ENCODE data around the gene GNB3.

The GNB3 gene

GRCh38 chr12:6807170-6807569, 33.6 kb upstream of the GNB3 start:
- no peak for TF ChIP-seq CTCF (IDR thresholded peaks at IDR 0.05; ENCODE audit: control insufficient read depth, insufficient read depth, low read depth, low read length, missing control alignments)
- no peak overlapping the region for H3K4me3 ChIP-seq (ENCODE audit: control insufficient read depth, low read depth, low read length)
- DNase-seq (ENCODE audit: low read depth), result no peak

DNA sequence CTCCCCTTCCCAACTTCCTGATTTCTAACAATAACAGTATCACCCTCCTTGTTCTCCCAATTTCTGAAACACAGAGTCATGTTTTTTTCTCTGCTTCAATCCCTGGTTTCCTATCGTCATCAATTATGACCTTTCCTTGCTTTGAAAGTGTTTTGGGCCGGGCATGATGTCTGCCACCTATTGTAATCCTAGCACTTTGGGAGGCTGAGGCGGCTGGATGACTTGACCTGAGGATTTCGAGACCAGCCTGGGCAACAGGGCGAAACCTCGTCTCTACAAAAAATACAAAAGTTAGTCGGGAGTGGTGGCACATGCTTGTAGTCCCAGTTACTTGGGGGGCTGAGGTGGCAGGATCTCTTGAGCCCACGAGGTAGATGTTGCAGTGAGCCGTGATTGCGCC, 31.7 kb upstream of the GNB3 start:
- no peak overlapping the region for H3K4me3 ChIP-seq (ENCODE audit: control insufficient read depth, low read depth, low read length)
- DNase-seq (ENCODE audit: low read depth), result no peak
- TF ChIP-seq CTCF (IDR thresholded peaks at IDR 0.05; ENCODE audit: control insufficient read depth, insufficient read depth, low read depth, low read length, missing control alignments), result no peak

DNA sequence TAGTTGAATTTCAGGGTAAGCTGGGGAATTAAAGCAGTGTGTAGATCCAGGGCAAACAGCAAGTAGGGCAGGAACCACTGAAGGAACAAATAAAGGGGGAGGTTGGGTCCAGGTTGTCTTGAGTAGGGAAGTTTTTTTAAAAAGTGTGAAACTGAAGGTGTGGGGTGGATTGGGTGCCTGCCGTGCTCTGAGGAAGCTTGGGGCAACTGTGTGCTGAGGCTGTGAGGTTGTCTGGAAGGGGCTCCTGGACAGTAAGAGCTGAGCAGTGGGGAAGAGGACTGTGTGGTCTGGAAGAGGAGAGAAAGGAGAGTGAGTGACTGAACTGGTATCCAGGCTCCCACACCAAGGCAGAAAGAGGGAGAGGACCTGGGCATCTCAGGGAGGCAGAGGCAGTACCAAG, 30.0 kb upstream of the GNB3 start:
- H3K4me3 ChIP-seq (ENCODE audit: control insufficient read depth, low read depth, low read length), result no peak overlapping the region
- no peak for DNase-seq (ENCODE audit: low read depth)
- TF ChIP-seq CTCF (IDR thresholded peaks at IDR 0.05; ENCODE audit: control insufficient read depth, insufficient read depth, low read depth, low read length, missing control alignments), result no peak

GRCh38 chr12:6813363-6813762, 27.4 kb upstream of the GNB3 start:
- TF ChIP-seq CTCF (IDR thresholded peaks at IDR 0.05; ENCODE audit: control insufficient read depth, insufficient read depth, low read depth, low read length, missing control alignments), result no peak
- no peak for DNase-seq (ENCODE audit: low read depth)
- H3K4me3 ChIP-seq (ENCODE audit: control insufficient read depth, low read depth, low read length), result no peak overlapping the region

DNA sequence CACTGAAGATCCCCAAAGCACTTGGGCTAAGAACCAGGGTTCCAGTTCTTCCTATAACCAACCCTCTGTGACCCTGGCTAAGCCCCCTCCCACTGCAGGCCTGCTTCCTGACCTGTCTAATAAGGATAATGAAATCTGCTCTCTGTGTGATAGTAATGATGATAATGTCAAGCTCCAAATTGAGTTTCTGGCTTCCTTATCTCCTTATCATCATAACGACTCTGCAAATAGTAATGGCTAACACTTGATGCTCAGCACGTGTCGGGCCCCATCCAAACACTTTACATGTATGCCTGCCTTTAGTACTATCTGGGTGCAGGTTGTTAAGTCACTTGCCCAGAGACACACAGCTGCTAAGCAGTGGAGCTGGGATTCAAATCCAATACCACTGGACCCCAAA, 24.1 kb upstream of the GNB3 start:
- no peak for TF ChIP-seq CTCF (IDR thresholded peaks at IDR 0.05; ENCODE audit: control insufficient read depth, insufficient read depth, low read depth, low read length, missing control alignments)
- no peak for DNase-seq (ENCODE audit: low read depth)
- H3K4me3 ChIP-seq (ENCODE audit: control insufficient read depth, low read depth, low read length), result no peak overlapping the region

DNA sequence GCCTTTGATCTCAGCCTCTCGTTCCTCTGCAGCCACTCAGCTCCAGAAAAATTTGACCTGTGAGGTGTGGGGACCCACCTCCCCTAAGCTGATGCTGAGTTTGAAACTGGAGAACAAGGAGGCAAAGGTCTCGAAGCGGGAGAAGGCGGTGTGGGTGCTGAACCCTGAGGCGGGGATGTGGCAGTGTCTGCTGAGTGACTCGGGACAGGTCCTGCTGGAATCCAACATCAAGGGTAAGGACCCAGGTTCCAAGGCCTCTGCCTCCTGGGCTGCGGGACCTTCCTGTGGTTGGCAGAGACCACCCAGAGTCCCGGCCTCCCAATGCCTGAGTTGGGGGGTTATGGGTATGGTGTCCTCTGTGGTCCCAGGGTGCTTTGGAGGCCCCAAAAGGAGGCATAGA, 23.6 kb upstream of the GNB3 start:
- H3K4me3 ChIP-seq (ENCODE audit: control insufficient read depth, low read depth, low read length), result no peak overlapping the region
- no peak for DNase-seq (ENCODE audit: low read depth)
- TF ChIP-seq CTCF (IDR thresholded peaks at IDR 0.05; ENCODE audit: control insufficient read depth, insufficient read depth, low read depth, low read length, missing control alignments), result no peak

- DNase-seq (ENCODE audit: low read depth), result no peak
- no peak overlapping the region for H3K4me3 ChIP-seq (ENCODE audit: control insufficient read depth, low read depth, low read length)
- no peak for TF ChIP-seq CTCF (IDR thresholded peaks at IDR 0.05; ENCODE audit: control insufficient read depth, insufficient read depth, low read depth, low read length, missing control alignments)
Measured at GRCh38 chr12:6817662-6818157, 23.0 kb upstream of the GNB3 start.

All from AG09309 (cell line).